Lung (tissue), 12 donors: Measurements from ENCODE around the gene PLEKHA6. TPM values are rescaled to one million over a fixed set of nuclear protein-coding genes. Genes with fewer than 3 reads are reported as not detected.

Experiments used
- ATAC-seq: fragments of 200-7000 bp; cut with Tn5 transposase; one replicate; pipeline ENCODE4 v1.9.1; 2020; ENCODE audit warnings: moderate number of reproducible peaks; ENCODE audit not compliant: insufficient read depth, low FRiP score
- DNase-seq, 3 donors: peaks; one replicate each; pipeline ENCODE4 v3.0.0-alpha.2; 2013 to 2017
- H3K27ac ChIP-seq, 2 donors: one replicate each; pipeline ENCODE4 v1.5.1; 2013; ENCODE audit warnings: mild to moderate bottlenecking in 2 of 2, moderate library complexity in 2 of 2, control low read depth in 1 of 2, inconsistent platforms in 1 of 2, low read depth in 1 of 2, low read length in 1 of 2
- H3K27me3 ChIP-seq, 3 donors: one replicate each; pipeline ENCODE4 v1.5.1; 2013; ENCODE audit warnings: low read length in 2 of 3; ENCODE audit not compliant: control insufficient read depth in 3 of 3, insufficient read depth in 3 of 3
- H3K36me3 ChIP-seq, 4 donors: one replicate each; pipeline ENCODE4 v1.5.1; 2013; ENCODE audit warnings: low read length in 4 of 4, mild to moderate bottlenecking in 1 of 4, moderate library complexity in 1 of 4; ENCODE audit not compliant: control insufficient read depth in 4 of 4, insufficient read depth in 4 of 4
- H3K4me1 ChIP-seq, 5 donors: one replicate each; pipeline ENCODE4 v1.5.1; 2013; ENCODE audit warnings: low read length in 5 of 5, mild to moderate bottlenecking in 2 of 5, moderate library complexity in 1 of 5; ENCODE audit not compliant: control insufficient read depth in 5 of 5, insufficient read depth in 5 of 5
- H3K4me3 ChIP-seq: one replicate; pipeline ENCODE4 v1.5.1; 2013; ENCODE audit warnings: mild to moderate bottlenecking, control low read depth, moderate library complexity
- H3K9ac ChIP-seq, 2 donors: one replicate each; pipeline ENCODE4 v1.5.1; 2013; ENCODE audit warnings: low read length in 2 of 2, control low read depth in 1 of 2; ENCODE audit not compliant: insufficient read depth in 1 of 2
- H3K9me3 ChIP-seq, 4 donors: one replicate each; pipeline ENCODE4 v1.5.1; 2013; ENCODE audit warnings: low read length in 3 of 4, mild to moderate bottlenecking in 1 of 4, moderate library complexity in 1 of 4; ENCODE audit not compliant: control insufficient read depth in 4 of 4, insufficient read depth in 3 of 4
- WGBS, 2 donors: extraction: QIAGEN DNeasy Blood & Tissue Kit; methylation state at CpG; one replicate each; pipeline ENCODE4 v1.1.7; 2013; 5-methylcytosine and 5-hydroxymethylcytosine counted together
- polyA plus RNA-seq, 2 donors: library from polyadenylated mRNA; stranded (reverse); fragments of 200-250 nt; gene quantifications; one replicate each; pipeline ENCODE4 v1.2.1, GENCODE V29; 2013
- total RNA-seq, 2 donors: library from RNA; depleted of rRNA in 1 of 2; stranded (reverse); fragments of >200 nt in 1 of 2; gene quantifications; one replicate each; pipeline ENCODE4 v1.2.1, GENCODE V29; 2014 to 2021
- TF ChIP-seq, protein P1 (sequence below): IDR thresholded peaks from 2 replicates; pipeline ENCODE4 v1.5.1; 2012; ENCODE audit warnings: mild to moderate bottlenecking; ENCODE audit errors: control extremely low read depth, extremely low read depth
- donor health status: control.
- donor health status: control.
- donor health status: Bipolar disorder and iron deficiency.
- donor health status: healthy.
- donor health status: DM: yes; HTN: yes; CAD: no.

Gene PLEKHA6
- total and polyA plus RNA-seq, 4 donors, result 0.88 to 10.5 (median 3.3) TPM

DNA sequence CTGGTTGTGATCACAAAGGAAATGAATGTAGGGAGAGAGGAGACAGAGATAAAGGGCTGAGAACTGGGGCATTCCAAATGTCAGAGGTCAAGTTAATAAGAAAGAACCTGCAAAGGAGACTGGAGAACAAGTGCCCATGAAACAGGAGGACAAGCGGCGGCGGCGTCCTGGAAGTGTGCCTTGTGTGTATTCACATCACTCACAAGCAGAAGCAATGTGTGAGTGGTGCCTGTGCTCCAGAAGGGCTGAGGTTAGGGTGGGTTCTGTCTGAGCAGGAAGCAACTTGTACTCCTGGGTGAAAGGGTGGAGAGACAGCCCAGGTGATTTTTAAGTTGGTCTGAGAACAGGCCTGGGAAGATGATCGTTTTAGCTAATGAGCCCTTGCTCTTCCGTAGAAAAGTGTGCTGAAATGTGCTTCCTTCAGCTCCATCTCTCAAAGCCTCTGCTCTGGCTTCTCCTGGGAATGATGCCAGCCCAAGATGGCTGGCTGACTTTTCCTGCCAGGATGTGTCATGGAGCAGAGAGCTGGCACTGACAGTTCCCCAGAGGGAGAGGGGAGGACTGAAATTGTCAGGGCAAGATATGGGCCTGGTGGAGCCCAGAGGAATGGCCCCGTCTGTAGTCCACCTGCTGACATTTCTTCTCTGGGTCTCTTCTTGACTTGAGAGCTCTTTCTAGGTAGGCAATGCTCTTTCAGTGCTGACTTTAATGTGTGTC lies 25.1 kb upstream of the PLEKHA6 start:
- no peak overlapping the region for H3K27ac ChIP-seq
- TF ChIP-seq, protein P1, sequence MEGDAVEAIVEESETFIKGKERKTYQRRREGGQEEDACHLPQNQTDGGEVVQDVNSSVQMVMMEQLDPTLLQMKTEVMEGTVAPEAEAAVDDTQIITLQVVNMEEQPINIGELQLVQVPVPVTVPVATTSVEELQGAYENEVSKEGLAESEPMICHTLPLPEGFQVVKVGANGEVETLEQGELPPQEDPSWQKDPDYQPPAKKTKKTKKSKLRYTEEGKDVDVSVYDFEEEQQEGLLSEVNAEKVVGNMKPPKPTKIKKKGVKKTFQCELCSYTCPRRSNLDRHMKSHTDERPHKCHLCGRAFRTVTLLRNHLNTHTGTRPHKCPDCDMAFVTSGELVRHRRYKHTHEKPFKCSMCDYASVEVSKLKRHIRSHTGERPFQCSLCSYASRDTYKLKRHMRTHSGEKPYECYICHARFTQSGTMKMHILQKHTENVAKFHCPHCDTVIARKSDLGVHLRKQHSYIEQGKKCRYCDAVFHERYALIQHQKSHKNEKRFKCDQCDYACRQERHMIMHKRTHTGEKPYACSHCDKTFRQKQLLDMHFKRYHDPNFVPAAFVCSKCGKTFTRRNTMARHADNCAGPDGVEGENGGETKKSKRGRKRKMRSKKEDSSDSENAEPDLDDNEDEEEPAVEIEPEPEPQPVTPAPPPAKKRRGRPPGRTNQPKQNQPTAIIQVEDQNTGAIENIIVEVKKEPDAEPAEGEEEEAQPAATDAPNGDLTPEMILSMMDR, result no peak

DNA sequence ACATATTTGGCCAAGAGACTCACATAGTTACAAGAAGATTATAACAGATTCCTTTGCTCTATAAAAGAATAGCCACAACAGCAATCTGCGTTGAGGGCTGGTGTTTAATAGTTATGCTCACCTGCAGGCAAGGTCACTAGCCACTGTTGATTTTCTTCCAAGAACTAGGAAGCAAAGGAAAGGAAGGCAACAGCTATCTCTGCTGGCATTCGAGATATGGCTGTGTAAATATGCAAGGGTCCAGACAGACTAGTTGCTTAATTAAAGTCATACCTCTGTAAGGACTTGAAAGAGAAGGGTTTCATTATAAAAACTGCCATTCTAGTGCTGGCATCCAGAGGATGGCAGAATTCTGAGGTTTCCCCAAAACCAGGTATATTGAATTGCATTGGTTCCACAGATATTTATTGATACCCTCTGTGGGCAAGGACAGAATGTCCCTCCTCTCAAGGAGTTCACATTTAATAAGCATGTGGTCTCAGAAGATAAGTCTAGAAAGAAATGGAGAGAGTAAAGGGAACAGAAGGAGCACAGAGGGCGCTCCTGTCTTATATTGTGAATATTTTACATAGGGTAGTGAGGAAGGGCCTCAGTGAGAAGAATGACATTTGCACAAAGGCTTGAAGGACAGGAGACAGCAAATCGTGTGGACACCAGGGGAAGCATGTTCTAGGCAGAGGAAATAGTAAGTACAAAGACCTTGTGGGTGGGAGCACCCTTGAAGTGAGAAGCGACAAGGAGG lies 23.6 kb upstream of the PLEKHA6 start:
- TF ChIP-seq, protein P1, result no peak
- H3K9ac ChIP-seq, result no peak overlapping the region
- H3K9me3 ChIP-seq, result no peaks in the 10 kb centered on the region
- DNase-seq (no peak), ATAC-seq (no peak)
- H3K4me1 ChIP-seq, result peaks cover 0 to 2% (median 0%) of the 10 kb centered on the region in 5 donors
- WGBS, 2 donors, result 79 to 83% methylated on average over 5 of the region's 5 CpGs
- peaks cover 0 to 11% (median 10%) of the 10 kb centered on the region in 3 donors for H3K27me3 ChIP-seq
- H3K4me3 ChIP-seq, result no peak overlapping the region
- H3K27ac ChIP-seq, result no peak overlapping the region
- H3K36me3 ChIP-seq, result no peaks in the 10 kb centered on the region

More for the DNA sequence above, 25.1 kb upstream of the PLEKHA6 start:
- no peaks in the 10 kb centered on the region for H3K9me3 ChIP-seq
- no peaks in the 10 kb centered on the region for H3K4me1 ChIP-seq
- H3K4me3 ChIP-seq, result no peak overlapping the region
- no peak for DNase-seq
- H3K27me3 ChIP-seq, result peaks cover 0 to 2% (median 0%) of the 10 kb centered on the region in 3 donors
- H3K9ac ChIP-seq, result no peak overlapping the region
- no peak for ATAC-seq
- whole genome bisulfite sequencing, 2 donors, result 70 to 75% methylated on average over 7 of the region's 7 CpGs
- H3K36me3 ChIP-seq, result no peaks in the 10 kb centered on the region

DNA sequence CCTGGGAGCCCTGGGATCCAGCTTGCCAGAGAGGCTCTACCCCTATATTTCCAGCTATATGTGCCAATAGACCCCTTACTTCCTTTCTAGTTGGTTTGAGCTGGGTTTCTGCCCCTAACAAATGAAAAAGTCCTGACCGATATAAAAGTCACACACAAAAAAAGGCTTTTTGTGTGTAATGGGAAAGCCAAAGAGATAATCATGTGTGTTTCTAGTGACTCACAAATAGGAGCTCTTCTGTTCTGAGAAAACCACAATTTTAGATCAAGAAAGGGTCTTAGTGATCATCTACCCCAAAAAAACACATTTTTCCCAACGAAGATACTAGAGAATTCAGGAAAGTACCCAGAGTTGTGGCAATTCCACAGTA lies 23.0 kb upstream of the PLEKHA6 start:
- Histone ChIP-seq H3K27me3 (peaks cover 0 to 17% (median 16%) of the 10 kb centered on the region in 3 donors), H3K4me3 (no peak overlapping the region)

More for the DNA sequence above, 23.0 kb upstream of the PLEKHA6 start:
- H3K9ac ChIP-seq, result no peak overlapping the region
- H3K9me3 ChIP-seq, result no peaks in the 10 kb centered on the region
- H3K36me3 ChIP-seq, result no peaks in the 10 kb centered on the region
- no peak for DNase-seq
- H3K27ac ChIP-seq, result no peak overlapping the region
- H3K4me1 ChIP-seq, result peaks cover 0 to 9% (median 0%) of the 10 kb centered on the region in 5 donors
- TF ChIP-seq, protein P1, result no peak
- 42 to 83% methylated on average over 2 of the region's 2 CpGs for whole genome bisulfite sequencing, 2 donors
- ATAC-seq, result no peak
